Brain pericyte (primary cell): Measurements from ENCODE around the gene CWC27.

Experiments used
- DNase-seq: peaks from one replicate; pipeline ENCODE4 v3.0.0-alpha.2; 2012; ENCODE audit warnings: low read depth, low spot score

Gene CWC27

DNA sequence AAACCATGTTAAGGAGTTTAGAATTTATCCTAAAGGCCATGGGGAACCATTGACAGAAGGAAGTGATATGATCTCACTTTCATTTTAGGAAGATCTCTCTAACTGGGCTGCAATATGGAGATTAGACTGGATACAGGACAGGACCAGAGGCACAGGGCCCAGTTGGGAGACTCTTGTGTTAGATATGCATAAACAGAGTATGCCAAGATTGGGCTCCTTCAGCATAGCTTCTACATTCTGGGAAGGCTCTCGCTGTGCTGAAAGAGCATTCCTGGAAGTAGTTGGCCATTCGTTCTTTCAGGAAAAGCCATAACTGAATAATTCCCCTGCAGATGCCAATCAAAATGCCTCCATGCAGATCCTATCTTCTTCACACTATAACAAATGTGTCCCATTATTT lies 204.5 kb downstream of the CWC27 start:
- DNase-seq: no peak

GRCh38 chr5:64977779-64978178 lies 209.0 kb downstream of the CWC27 start:
- DNase-seq: no peak

DNA sequence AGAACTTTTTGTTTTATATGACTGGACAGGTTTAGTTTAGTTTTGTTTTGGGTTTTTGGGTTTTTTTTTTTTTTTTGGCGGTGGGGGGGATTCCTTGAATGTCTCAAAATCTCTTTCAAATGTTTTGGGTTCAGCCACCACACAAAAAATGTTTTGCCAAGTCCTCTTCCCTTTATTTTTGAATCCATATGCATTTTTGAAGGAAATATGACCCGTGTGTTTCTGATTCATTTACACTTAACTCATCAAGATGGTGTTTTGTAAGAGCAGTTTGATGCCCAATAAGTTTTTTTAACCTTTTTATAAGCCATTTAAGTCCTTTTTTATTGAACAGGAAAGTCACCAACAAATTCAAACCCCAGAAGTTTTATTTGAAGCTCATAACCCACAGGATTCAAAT lies 209.8 kb downstream of the CWC27 start:
- DNase-seq: no peak

DNA sequence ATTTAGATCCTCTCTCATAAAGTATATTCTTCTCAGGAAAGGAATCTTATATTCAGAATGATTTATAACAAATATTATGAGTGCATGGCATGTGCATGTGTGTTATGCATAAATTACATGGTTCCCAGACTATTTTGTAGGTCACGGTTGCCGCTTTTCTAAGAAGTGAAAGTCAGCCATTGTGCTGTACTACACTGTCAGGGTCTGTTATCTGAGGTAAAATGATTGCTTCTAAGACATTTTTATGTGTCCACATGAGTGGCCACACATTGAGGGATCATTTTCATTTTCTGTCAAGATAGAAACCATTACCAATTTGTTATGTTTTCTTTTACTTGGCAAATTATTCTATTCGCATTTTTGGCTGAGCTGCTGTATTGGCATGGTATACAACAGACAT lies 210.8 kb downstream of the CWC27 start:
- no peak for DNase-seq

DNA sequence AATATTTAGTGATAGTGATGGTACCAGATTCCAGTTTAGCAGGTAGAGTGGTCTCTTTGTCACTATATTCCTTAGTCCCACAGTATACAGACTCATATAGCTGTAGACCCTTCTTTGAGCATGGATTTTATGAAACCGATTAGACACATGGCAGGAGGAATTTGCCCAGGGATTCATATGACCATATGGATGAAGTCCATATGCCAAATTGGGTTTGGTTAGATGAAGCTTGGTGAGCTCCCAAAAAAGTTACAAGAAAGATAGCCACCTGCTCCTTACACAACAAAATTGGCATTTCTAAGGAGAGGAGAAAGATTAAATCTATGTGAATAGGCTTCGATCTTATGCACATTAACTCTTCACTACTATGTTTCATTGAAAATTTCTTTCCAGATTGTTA lies 211.4 kb downstream of the CWC27 start:
- DNase-seq: no peak

DNA sequence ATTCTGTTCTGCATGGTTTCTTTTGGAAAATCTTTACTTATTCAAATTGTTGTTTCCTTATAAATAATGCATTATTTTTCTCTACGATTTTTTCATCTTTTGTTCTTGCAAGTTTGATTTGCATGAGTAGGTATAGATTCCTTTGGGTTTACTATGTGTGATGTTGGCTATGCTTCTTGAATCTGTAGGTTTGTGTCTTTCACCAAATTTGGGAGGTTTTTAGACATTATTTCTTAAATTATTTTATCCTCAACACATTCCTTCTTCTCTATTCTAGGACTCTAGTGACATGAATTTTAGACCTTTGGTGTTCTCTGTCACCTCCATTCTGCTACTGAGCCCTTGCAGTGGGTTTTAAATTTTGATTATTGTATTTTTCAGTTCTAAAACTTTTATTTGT lies 219.0 kb downstream of the CWC27 start:
- no peak for DNase-seq

GRCh38 chr5:65009207-65009606 lies 240.5 kb downstream of the CWC27 start:
- DNase-seq: no peak

GRCh38 chr5:65010841-65011240 lies 242.1 kb downstream of the CWC27 start:
- DNase-seq: no peak

- DNase-seq: no peak
These were observed 243.7 kb downstream of the CWC27 start for GRCh38 chr5:65012301-65012892.

DNA sequence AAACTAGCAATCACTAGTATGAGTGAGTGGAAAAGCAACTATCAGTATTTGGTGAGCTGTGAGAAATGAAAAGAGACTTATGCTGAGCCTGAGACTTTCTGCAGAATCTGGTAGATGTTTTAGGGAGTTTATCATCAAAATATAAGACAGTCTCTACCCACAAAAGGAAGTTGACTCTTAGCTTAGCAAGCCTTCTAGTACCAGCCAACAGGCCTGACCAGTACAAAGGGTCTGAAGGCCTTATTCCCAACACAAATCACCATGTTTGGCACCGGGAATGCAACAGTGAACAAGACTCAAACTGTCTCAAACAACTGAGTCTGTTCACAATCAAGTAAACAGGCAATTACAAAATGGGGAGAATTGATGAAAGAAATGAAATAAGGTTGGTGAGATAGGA lies 244.4 kb downstream of the CWC27 start:
- no peak for DNase-seq

DNA sequence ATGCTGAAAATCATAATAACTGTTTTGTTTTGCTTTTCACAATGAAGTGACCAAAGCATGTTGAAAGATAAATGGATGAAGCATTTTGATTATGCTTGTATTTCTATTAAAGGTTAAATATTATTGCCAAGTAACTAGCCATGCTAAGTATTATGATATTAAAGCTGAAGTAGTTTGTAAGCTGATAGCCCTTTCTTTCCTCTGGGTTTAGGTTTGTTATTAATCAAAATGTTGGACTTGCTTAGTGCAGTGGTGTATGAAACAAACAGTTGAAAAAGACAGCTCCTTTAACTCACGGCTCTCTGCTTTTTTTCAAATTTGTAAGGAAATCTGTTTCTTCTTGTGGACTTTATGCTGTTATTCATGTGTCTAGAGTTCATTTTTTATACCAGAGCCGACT lies 246.0 kb downstream of the CWC27 start:
- DNase-seq: no peak

DNA sequence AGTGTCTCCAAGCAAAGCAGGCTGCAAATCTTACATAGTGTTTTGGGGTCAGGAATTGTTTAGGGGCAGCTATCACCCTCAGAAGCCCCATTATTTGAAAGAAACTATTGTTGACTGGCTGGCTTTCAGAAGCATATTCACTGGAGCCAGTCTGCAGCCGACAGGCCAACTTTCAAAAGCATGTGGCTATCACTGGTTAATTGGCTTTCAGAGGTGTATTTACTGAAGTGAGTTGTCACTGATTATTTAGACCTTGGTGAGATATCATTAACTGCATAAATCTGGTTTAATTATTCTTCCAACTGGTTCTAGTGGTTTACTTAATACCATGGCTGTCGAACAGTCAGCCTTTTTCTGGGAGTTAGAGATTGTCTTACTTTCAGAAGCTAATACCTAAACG lies 247.0 kb downstream of the CWC27 start:
- no peak for DNase-seq

DNA sequence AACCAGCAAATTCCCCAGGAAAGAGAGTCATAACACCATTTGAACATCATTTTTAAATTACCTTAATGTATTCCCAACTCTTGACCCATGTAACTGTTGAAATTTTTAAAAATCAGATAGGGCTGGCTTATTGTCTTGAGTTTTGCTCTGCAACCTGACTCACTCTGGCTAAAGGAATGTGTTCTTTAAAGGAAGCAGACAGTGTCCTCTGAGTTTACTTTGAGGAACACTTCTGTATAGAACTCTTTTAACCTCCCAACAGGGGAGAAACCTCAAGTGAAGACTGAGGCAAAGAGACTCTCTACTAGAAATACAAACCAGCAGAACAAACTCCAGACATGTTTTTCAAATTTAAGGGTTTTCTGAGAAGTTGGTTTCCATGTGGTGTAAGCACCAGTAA lies 248.9 kb downstream of the CWC27 start:
- DNase-seq: no peak

GRCh38 chr5:65018763-65019162 lies 250.0 kb downstream of the CWC27 start:
- DNase-seq: no peak

- DNase-seq: no peak
These were observed 251.8 kb downstream of the CWC27 start for GRCh38 chr5:65020492-65020891.

DNA sequence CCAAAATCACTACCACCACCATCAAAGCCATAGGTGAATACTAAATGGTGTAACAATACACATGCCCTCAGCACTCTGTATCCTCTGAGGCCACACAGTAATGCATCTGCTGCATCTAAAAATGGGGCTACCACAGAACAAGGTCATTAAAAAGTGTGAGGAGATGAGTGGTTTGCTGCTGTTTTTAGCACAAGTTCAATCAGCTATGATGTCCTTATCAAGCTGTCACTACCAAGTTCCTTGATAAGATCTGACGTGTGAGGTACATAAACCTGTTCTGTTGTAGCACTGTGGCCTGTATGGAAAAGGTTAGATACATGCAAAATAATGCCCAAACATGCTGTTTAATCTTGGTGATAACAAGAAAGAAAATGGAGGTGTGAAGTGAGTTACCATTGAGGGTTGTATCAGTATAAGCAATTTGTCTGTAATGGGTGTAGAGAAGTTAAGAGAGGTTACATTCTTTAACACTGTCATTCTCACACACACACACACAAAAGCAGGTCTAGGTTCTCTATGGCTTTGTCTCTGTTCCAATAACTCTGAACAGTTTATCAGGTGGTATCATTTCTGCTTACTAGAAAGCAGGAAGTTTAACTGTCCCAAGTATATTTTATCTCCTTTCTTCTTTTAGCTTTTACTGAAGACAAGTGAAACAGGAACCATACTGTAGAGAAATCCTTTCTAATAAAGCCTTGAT lies 252.9 kb downstream of the CWC27 start:
- DNase-seq: no peak

DNA sequence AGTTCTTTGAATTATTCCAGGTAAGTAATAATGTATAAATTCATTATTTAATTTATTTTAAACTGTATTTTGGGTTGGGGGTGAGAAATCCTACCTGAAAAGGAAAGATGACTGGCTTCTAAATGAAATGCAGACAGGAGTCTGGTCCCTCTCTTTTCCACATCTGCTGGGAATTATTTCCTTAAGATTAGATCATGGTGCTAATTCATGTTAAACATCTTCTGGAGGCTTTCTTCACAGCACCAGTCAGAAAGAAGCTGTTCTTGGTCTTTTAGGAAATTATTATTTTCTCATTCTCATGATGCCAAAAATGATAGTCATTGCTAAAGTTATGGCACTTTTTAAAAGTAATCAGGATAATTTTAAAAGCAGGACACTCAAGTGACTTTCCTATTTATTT lies 254.2 kb downstream of the CWC27 start:
- DNase-seq: no peak

- DNase-seq: no peak
These were observed 256.0 kb downstream of the CWC27 start for GRCh38 chr5:65024681-65025080.

DNA sequence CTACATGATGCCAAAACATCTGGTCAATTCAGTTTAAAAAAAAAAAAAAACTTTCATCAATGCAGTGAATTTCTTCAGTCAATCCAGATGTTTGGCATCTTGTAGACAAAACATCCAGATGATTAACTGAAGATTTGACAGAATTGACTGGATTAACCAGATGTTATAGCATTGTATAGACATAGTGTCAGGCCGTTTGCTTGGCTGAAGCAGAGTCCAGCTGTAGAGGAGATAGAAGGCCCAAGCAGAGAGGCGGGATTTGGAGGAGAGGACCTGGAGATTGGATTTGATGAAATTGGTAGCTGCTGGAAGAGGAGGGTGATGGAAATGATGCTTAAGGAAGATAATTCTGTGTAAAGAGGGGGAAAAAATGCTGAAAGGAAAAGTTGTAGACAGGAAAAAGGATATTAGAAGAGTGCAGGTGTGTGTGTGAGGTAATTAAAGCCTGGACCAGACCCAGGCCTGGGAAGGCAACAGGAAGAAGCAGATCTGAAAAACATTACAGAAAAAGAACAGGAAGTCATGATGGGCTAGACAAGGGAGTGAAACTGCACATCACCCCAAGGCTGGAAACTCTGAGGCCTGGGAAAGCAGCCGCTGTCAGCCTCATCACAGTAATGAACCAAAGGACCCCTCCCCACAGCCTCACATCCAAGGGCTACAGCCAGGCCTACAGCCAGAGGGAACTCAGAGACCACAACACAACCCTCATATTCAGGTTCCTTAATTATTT lies 258.3 kb downstream of the CWC27 start:
- no peak for DNase-seq

DNA sequence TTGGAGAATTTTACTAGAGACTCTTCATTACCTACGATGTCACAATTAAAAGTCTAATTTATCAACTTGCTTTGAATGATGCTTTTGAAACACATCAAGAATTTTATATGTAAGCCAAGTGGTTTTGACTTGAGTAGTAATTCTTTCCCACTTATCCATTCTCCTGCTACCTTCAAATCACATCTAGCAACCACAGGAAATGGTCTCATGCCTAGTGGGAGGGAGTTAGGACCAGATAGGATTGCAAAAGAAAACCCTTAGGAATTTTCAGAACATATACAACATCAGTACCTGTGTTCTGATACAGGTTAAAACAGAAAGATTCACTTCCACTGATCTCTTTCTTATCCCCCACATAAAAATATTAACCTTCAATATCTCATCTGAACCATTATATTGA lies 260.4 kb downstream of the CWC27 start:
- DNase-seq: no peak

DNA sequence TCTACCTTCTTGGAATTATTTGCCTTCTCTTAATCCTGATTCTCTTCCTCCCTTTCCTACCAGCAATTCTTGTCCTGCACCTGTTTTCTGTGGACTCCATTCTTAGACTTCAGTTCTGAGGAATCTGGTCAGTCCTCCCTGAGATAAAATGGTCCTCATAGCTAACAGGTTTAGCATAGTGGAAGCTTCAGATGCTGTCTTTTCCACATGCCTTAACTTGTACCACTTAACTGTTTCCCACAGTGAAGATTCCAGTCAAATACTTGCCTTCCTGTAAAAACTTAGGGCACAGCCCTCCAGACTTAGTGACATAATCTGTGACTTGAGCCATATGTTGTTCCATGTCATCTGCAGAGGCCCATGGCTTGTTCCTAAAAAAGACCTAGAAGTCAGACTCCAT lies 261.3 kb downstream of the CWC27 start:
- no peak for DNase-seq

DNA sequence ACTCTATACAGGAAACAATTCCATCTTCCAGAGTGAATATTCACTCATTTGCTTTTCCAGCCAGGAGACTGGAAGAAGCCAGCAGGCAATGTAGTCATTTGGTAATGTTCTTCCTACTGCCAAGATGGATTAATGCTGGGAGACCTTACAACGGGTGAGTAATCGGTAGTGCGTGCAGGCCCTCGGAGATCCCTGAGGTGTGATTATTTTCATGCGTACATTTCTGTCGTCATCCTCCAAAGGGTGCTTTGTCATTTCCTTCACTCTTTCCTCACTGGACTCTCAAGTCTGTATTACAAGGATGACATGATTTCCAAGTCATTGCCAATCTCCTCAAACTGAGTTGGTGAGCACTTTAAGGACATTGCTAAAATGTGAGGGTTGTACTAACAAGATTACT lies 263.5 kb downstream of the CWC27 start:
- no peak for DNase-seq
